ENCODE data around the gene APP. TPM values are rescaled to one million over a fixed set of nuclear protein-coding genes. Genes with fewer than 3 reads are reported as not detected.
"Not testable (repeated sequence)": the region's sequence is repeated elsewhere in the genome, so short reads cannot be mapped to it uniquely, and the experiment has no call there.

APP gene
- total and polyA plus RNA-seq, 2 experiments from 2014 or later, result 55.7 to 316 TPM

GRCh38 chr21:26085882-26086281, 84.7 kb downstream of the APP start:
- Histone ChIP-seq H3K27ac (no peak overlapping the region), H3K36me3 (replicated peaks; ENCODE audit: insufficient read depth, low read depth) (no peaks in the 10 kb centered on the region), H2AFZ (no peak overlapping the region), H3K9me2 (replicated peaks; ENCODE audit: insufficient read depth) (no peaks in the 10 kb centered on the region), H3K4me3 (no peak overlapping the region), H3K4me2 (no peak overlapping the region), H3K4me1 (ENCODE audit: insufficient read depth) (no peaks in the 10 kb centered on the region), H3K79me2 (peaks cover 74% of the 10 kb centered on the region), H3K27me3 (no peaks in the 10 kb centered on the region), H3K9me3 (ENCODE audit: low read depth) (no peaks in the 10 kb centered on the region), H4K20me1 (ENCODE audit: insufficient read depth, poor library complexity, severe bottlenecking) (no peaks in the 10 kb centered on the region)
- WGBS (ENCODE audit: low lambda C conversion rate, missing lambda C conversion rate), result 93% methylated on average over 1 of the region's 1 CpG
- TF ChIP-seq CTCF (IDR thresholded peaks at IDR 0.05; ENCODE audit: poor library complexity), result no peak
- no peak for TF ChIP-seq EZH2 (IDR thresholded peaks at IDR 0.05; ENCODE audit: borderline replicate concordance)
- TF ChIP-seq EZH2phosphoT487 (IDR thresholded peaks at IDR 0.05; ENCODE audit: low read depth, severe bottlenecking, unreplicated experiment), result no peak
- DNase-seq (ENCODE audit: low spot score), result no peak

- Histone ChIP-seq H3K4me3 (no peak overlapping the region), H2AFZ (no peak overlapping the region), H3K79me2 (peaks cover 74% of the 10 kb centered on the region), H3K9me2 (replicated peaks; ENCODE audit: insufficient read depth) (no peaks in the 10 kb centered on the region), H4K20me1 (ENCODE audit: insufficient read depth, poor library complexity, severe bottlenecking) (no peaks in the 10 kb centered on the region), H3K36me3 (replicated peaks; ENCODE audit: insufficient read depth, low read depth) (no peaks in the 10 kb centered on the region), H3K4me1 (ENCODE audit: insufficient read depth) (no peaks in the 10 kb centered on the region), H3K9me3 (ENCODE audit: low read depth) (no peaks in the 10 kb centered on the region), H3K4me2 (no peak overlapping the region), H3K27ac (no peak overlapping the region), H3K27me3 (no peaks in the 10 kb centered on the region)
- DNase-seq (ENCODE audit: low spot score), result no peak
- WGBS (ENCODE audit: low lambda C conversion rate, missing lambda C conversion rate), result 96% methylated on average over 4 of the region's 4 CpGs
- TF ChIP-seq EZH2phosphoT487 (IDR thresholded peaks at IDR 0.05; ENCODE audit: low read depth, severe bottlenecking, unreplicated experiment) (no peak), EZH2 (IDR thresholded peaks at IDR 0.05; ENCODE audit: borderline replicate concordance) (no peak), CTCF (IDR thresholded peaks at IDR 0.05; ENCODE audit: poor library complexity) (no peak)
Measured at GRCh38 chr21:26085127-26085526, 85.4 kb downstream of the APP start.

GRCh38 chr21:26082549-26082948, 88.0 kb downstream of the APP start:
- Histone ChIP-seq H2AFZ (no peak overlapping the region), H3K27me3 (no peaks in the 10 kb centered on the region), H3K9me2 (replicated peaks; ENCODE audit: insufficient read depth) (no peaks in the 10 kb centered on the region), H3K4me2 (no peak overlapping the region), H4K20me1 (ENCODE audit: insufficient read depth, poor library complexity, severe bottlenecking) (no peaks in the 10 kb centered on the region), H3K36me3 (replicated peaks; ENCODE audit: insufficient read depth, low read depth) (no peaks in the 10 kb centered on the region), H3K9me3 (ENCODE audit: low read depth) (no peaks in the 10 kb centered on the region), H3K79me2 (peaks cover 85% of the 10 kb centered on the region), H3K27ac (no peak overlapping the region), H3K4me1 (ENCODE audit: insufficient read depth) (no peaks in the 10 kb centered on the region), H3K4me3 (no peak overlapping the region)
- 68% methylated on average over 2 of the region's 2 CpGs for WGBS (ENCODE audit: low lambda C conversion rate, missing lambda C conversion rate)
- TF ChIP-seq EZH2 (IDR thresholded peaks at IDR 0.05; ENCODE audit: borderline replicate concordance) (no peak), CTCF (IDR thresholded peaks at IDR 0.05; ENCODE audit: poor library complexity) (no peak), EZH2phosphoT487 (IDR thresholded peaks at IDR 0.05; ENCODE audit: low read depth, severe bottlenecking, unreplicated experiment) (no peak)
- DNase-seq (ENCODE audit: low spot score), result no peak

- not testable (repeated sequence) for H3K9me3 ChIP-seq (ENCODE audit: low read depth); H3K27ac ChIP-seq; DNase-seq (ENCODE audit: low spot score); H3K4me2 ChIP-seq; H4K20me1 ChIP-seq (ENCODE audit: insufficient read depth, poor library complexity, severe bottlenecking); H3K36me3 ChIP-seq (replicated peaks; ENCODE audit: insufficient read depth, low read depth); H3K27me3 ChIP-seq; H3K9me2 ChIP-seq (replicated peaks; ENCODE audit: insufficient read depth); H3K4me1 ChIP-seq (ENCODE audit: insufficient read depth); H3K4me3 ChIP-seq; H2AFZ ChIP-seq
- 81% methylated on average over 7 of the region's 7 CpGs for WGBS (ENCODE audit: low lambda C conversion rate, missing lambda C conversion rate)
- peaks cover 86% of the 10 kb centered on the region for H3K79me2 ChIP-seq
Measured at GRCh38 chr21:26081175-26081760, 89.3 kb downstream of the APP start.
